ENCODE measurements around the gene FBXL17. TPM values are rescaled to one million over a fixed set of nuclear protein-coding genes. Genes with fewer than 3 reads are reported as not detected.
A peak's percentile ranks its signal among the peaks of the same experiment; 100 is the strongest.

FBXL17 gene
- total RNA-seq, 1 experiment from 2014 or later: 18.2 TPM

- BruUV-seq (replicated peaks): no TSS peak
- no peak for TF ChIP-seq CTCF (IDR thresholded peaks at IDR 0.05; ENCODE audit: unreplicated experiment)
- Mint-ChIP-seq H3K9me3 (ENCODE audit: unreplicated experiment) (no peaks in the 10 kb centered on the region), H3K27ac (ENCODE audit: low read depth, unreplicated experiment) (no peak overlapping the region), H3K4me1 (ENCODE audit: insufficient read depth, unreplicated experiment) (no peaks in the 10 kb centered on the region), H3K27me3 (ENCODE audit: insufficient read depth, unreplicated experiment) (no peaks in the 10 kb centered on the region), H3K36me3 (ENCODE audit: insufficient read depth, unreplicated experiment) (no peaks in the 10 kb centered on the region), H3K4me3 (ENCODE audit: unreplicated experiment) (no peak overlapping the region)
- CTCF ChIA-PET: no interaction called here
- intact Hi-C loops (cut with micrococcal nuclease): no loop called here
- POLR2A ChIA-PET: no interaction called here
- no peak for DNase-seq (ENCODE audit: unreplicated experiment)
These were observed 321.6 kb downstream of the FBXL17 start for GRCh38 chr5:108060340-108060739.

GRCh38 chr5:108059334-108059733 lies 322.6 kb downstream of the FBXL17 start:
- no peak overlapping the region for H3K27ac Mint-ChIP-seq (ENCODE audit: low read depth, unreplicated experiment)

GRCh38 chr5:108054349-108054748 lies 327.5 kb downstream of the FBXL17 start:
- Mint-ChIP-seq H3K4me3 (ENCODE audit: unreplicated experiment) (no peak overlapping the region), H3K36me3 (ENCODE audit: insufficient read depth, unreplicated experiment) (peaks cover 9% of the 10 kb centered on the region), H3K27ac (ENCODE audit: low read depth, unreplicated experiment) (no peak overlapping the region), H3K9me3 (ENCODE audit: unreplicated experiment) (peaks cover 16% of the 10 kb centered on the region), H3K27me3 (ENCODE audit: insufficient read depth, unreplicated experiment) (no peaks in the 10 kb centered on the region), H3K4me1 (ENCODE audit: insufficient read depth, unreplicated experiment) (no peaks in the 10 kb centered on the region)
- ChIA-PET CTCF (no interaction called here), POLR2A (no interaction called here)
- DNase-seq (ENCODE audit: unreplicated experiment): no peak
- BruUV-seq (replicated peaks): no TSS peak
- no peak for TF ChIP-seq CTCF (IDR thresholded peaks at IDR 0.05; ENCODE audit: unreplicated experiment)
- intact Hi-C loops (cut with micrococcal nuclease): no loop called here

More at GRCh38 chr5:108059334-108059733, 322.6 kb downstream of the FBXL17 start:
- TF ChIP-seq CTCF (IDR thresholded peaks at IDR 0.05; ENCODE audit: unreplicated experiment): no peak
- H3K4me1 Mint-ChIP-seq (ENCODE audit: insufficient read depth, unreplicated experiment): no peaks in the 10 kb centered on the region
- DNase-seq (ENCODE audit: unreplicated experiment): peak; percentile 12
- BruUV-seq (replicated peaks): no TSS peak
- ChIA-PET CTCF (interaction anchor here (0.6 to 0.7 kb wide), 2 partner anchors 9 to 346 kb away, joined by 3 to 4 read pairs; no protein-coding TSS in a partner anchor), POLR2A (interaction anchor here (0.6 kb wide), 1 partner anchor 140 kb away, joined by 3 read pairs; no protein-coding TSS in a partner anchor)
- H3K36me3 Mint-ChIP-seq (ENCODE audit: insufficient read depth, unreplicated experiment): no peaks in the 10 kb centered on the region
- H3K27me3 Mint-ChIP-seq (ENCODE audit: insufficient read depth, unreplicated experiment): no peaks in the 10 kb centered on the region
- H3K9me3 Mint-ChIP-seq (ENCODE audit: unreplicated experiment): no peaks in the 10 kb centered on the region
- intact Hi-C loops (cut with micrococcal nuclease): no loop called here
- H3K4me3 Mint-ChIP-seq (ENCODE audit: unreplicated experiment): no peak overlapping the region

- H3K27me3 Mint-ChIP-seq (ENCODE audit: insufficient read depth, unreplicated experiment): no peaks in the 10 kb centered on the region
- no peak for TF ChIP-seq CTCF (IDR thresholded peaks at IDR 0.05; ENCODE audit: unreplicated experiment)
- H3K27ac Mint-ChIP-seq (ENCODE audit: low read depth, unreplicated experiment): no peak overlapping the region
These were observed 334.8 kb downstream of the FBXL17 start for GRCh38 chr5:108046955-108047670.

More at GRCh38 chr5:108046955-108047670, 334.8 kb downstream of the FBXL17 start:
- POLR2A ChIA-PET: no interaction called here
- Mint-ChIP-seq H3K4me3 (ENCODE audit: unreplicated experiment) (no peak overlapping the region), H3K36me3 (ENCODE audit: insufficient read depth, unreplicated experiment) (peaks cover 9% of the 10 kb centered on the region), H3K4me1 (ENCODE audit: insufficient read depth, unreplicated experiment) (no peaks in the 10 kb centered on the region), H3K9me3 (ENCODE audit: unreplicated experiment) (peaks cover 17% of the 10 kb centered on the region)
- CTCF ChIA-PET: interaction anchor here (0.5 to 0.9 kb wide), 2 partner anchors 68 to 195 kb away, joined by 3 read pairs; no protein-coding TSS in a partner anchor
- DNase-seq (ENCODE audit: unreplicated experiment): no peak
- intact Hi-C loops (cut with micrococcal nuclease): no loop called here
- no TSS peak for BruUV-seq (replicated peaks)
